Type B pancreatic cell (in vitro differentiated cells): ENCODE results near the gene GFRA1. TPM values are rescaled to one million over a fixed set of nuclear protein-coding genes. Genes with fewer than 3 reads are reported as not detected.

Source experiments
- DNase-seq: peaks from one replicate; pipeline ENCODE4 v3.0.0; 2021; ENCODE audit warnings: mixed read lengths; ENCODE audit not compliant: unreplicated experiment; ENCODE audit errors: extremely low spot score
- H3K27ac Mint-ChIP-seq: 2 replicates; pipeline ENCODE4 v1.8.0; 2021; ENCODE audit warnings: mild to moderate bottlenecking, mixed read lengths
- H3K27me3 Mint-ChIP-seq: 2 replicates; pipeline ENCODE4 v1.8.0; 2021; ENCODE audit warnings: mixed read lengths
- H3K36me3 Mint-ChIP-seq: 2 replicates; pipeline ENCODE4 v1.8.0; 2021; ENCODE audit warnings: mixed read lengths
- H3K4me1 Mint-ChIP-seq: one replicate; pipeline ENCODE4 v1.8.0; 2021; ENCODE audit warnings: mixed read lengths; ENCODE audit not compliant: unreplicated experiment
- H3K4me3 Mint-ChIP-seq: 2 replicates; pipeline ENCODE4 v1.8.0; 2021; ENCODE audit warnings: mild to moderate bottlenecking, mixed read lengths
- H3K9me3 Mint-ChIP-seq: 2 replicates; pipeline ENCODE4 v1.8.0; 2021; ENCODE audit warnings: mixed read lengths
- CTCF ChIP-seq: fragments of 200-600 bp; sonication (generic); conservative IDR thresholded peaks from 2 replicates; pipeline ENCODE4 v1.5.0; 2021; ENCODE audit warnings: antibody characterized with exemption, mild to moderate bottlenecking
- total RNA-seq: library from RNA; stranded (reverse); gene quantifications from 2 replicates; pipeline ENCODE4 v1.2.1, GENCODE V29; 2021; ENCODE audit warnings: low replicate concordance

GFRA1 gene
- total RNA-seq, 1 donor from 2014 or later, result 45.6 TPM

- Mint-ChIP-seq H3K4me3 (no peak overlapping the region), H3K27me3 (peaks cover 3% of the 10 kb centered on the region), H3K27ac (no peak overlapping the region), H3K4me1 (peaks cover 4% of the 10 kb centered on the region), H3K36me3 (peaks cover 4% of the 10 kb centered on the region), H3K9me3 (no peaks in the 10 kb centered on the region)
- DNase-seq, result no peak
- TF ChIP-seq CTCF, result no peak
Measured at GRCh38 chr10:116060864-116061263, 212.1 kb downstream of the GFRA1 start.

DNA sequence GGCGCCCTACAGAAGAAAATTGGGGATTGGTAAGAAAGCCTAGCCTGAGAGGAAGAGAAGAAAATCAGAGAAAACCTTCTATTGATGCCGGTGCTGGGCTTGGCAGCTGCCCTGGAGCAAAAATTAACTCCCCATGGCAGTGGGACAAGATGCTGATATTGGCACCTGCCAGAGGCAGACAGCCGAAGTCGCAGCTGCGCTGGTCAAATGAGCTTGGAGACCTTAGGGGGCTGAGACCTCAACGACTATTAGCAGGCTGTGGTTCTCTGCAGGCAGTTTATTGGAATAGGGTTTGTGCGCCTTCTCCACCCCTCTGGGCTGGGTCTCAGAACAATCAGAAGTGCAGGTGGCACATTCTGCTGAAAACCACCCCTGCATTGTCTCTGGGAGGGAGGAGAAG lies 213.7 kb downstream of the GFRA1 start:
- Mint-ChIP-seq H3K27me3 (peaks cover 3% of the 10 kb centered on the region), H3K9me3 (no peaks in the 10 kb centered on the region), H3K4me3 (no peak overlapping the region), H3K27ac (no peak overlapping the region), H3K36me3 (peaks cover 4% of the 10 kb centered on the region), H3K4me1 (peaks cover 11% of the 10 kb centered on the region)
- TF ChIP-seq CTCF, result no peak
- no peak for DNase-seq

GRCh38 chr10:116056445-116057293 lies 216.3 kb downstream of the GFRA1 start:
- no peaks in the 10 kb centered on the region for H3K27me3 Mint-ChIP-seq
- no peak overlapping the region for H3K27ac Mint-ChIP-seq
- no peak overlapping the region for H3K4me3 Mint-ChIP-seq
- no peak for DNase-seq
- H3K4me1 Mint-ChIP-seq, result peaks cover 15% of the 10 kb centered on the region
- no peaks in the 10 kb centered on the region for H3K36me3 Mint-ChIP-seq
- TF ChIP-seq CTCF, result no peak
- no peaks in the 10 kb centered on the region for H3K9me3 Mint-ChIP-seq

GRCh38 chr10:116055917-116056252 lies 217.1 kb downstream of the GFRA1 start:
- Mint-ChIP-seq H3K36me3 (no peaks in the 10 kb centered on the region), H3K4me3 (no peak overlapping the region), H3K9me3 (no peaks in the 10 kb centered on the region), H3K27me3 (no peaks in the 10 kb centered on the region), H3K4me1 (peaks cover 15% of the 10 kb centered on the region), H3K27ac (no peak overlapping the region)
- no peak for TF ChIP-seq CTCF
- DNase-seq, result no peak

DNA sequence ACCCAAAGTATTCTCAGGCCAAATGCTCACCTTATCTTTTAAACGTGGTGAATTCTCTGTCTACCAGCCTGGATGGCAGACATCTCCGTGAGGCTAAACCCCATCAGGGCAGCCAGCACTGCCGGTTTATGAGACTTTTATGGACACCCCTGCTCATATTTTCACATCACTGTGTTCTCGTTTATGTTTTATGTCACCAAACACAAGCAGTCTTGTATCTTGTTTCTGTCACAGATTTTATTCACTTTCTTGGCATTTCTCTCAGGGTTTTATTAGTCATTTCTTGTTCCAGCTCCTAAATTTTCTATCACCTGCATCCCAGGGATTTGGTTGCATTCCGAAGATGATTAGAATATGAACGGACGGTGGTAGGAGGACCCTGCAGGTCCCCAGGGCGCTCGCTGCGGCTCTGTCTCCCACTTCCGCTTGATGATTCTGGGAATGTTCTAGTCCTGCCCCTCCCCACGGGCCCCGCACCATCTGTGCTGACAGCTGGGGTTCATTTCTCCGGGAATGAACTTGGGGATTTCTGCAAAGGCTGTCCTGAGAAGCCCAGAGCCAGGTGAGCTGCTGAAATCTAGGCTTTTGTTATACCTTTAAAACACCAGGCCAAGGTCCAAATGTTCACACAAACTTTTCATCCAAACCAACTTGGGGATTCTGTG lies 217.6 kb downstream of the GFRA1 start:
- Mint-ChIP-seq H3K4me3 (no peak overlapping the region), H3K27ac (no peak overlapping the region)

More for the DNA sequence above, 217.6 kb downstream of the GFRA1 start:
- no peak for TF ChIP-seq CTCF
- no peak for DNase-seq
- Mint-ChIP-seq H3K4me1 (peaks cover 15% of the 10 kb centered on the region), H3K36me3 (no peaks in the 10 kb centered on the region), H3K9me3 (no peaks in the 10 kb centered on the region), H3K27me3 (no peaks in the 10 kb centered on the region)
